GM21447 (cell line): Measurements from ENCODE around the gene MILR1.
"Not testable (repeated sequence)": the region's sequence is repeated elsewhere in the genome, so short reads cannot be mapped to it uniquely, and the experiment has no call there.

Experiments used
- ATAC-seq: cut with Tn5 transposase; IDR thresholded peaks from one replicate; pipeline ENCODE4 v1.9.1; 2021; ENCODE audit not compliant: unreplicated experiment

Gene MILR1, protein sequence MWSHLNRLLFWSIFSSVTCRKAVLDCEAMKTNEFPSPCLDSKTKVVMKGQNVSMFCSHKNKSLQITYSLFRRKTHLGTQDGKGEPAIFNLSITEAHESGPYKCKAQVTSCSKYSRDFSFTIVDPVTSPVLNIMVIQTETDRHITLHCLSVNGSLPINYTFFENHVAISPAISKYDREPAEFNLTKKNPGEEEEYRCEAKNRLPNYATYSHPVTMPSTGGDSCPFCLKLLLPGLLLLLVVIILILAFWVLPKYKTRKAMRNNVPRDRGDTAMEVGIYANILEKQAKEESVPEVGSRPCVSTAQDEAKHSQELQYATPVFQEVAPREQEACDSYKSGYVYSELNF

DNA sequence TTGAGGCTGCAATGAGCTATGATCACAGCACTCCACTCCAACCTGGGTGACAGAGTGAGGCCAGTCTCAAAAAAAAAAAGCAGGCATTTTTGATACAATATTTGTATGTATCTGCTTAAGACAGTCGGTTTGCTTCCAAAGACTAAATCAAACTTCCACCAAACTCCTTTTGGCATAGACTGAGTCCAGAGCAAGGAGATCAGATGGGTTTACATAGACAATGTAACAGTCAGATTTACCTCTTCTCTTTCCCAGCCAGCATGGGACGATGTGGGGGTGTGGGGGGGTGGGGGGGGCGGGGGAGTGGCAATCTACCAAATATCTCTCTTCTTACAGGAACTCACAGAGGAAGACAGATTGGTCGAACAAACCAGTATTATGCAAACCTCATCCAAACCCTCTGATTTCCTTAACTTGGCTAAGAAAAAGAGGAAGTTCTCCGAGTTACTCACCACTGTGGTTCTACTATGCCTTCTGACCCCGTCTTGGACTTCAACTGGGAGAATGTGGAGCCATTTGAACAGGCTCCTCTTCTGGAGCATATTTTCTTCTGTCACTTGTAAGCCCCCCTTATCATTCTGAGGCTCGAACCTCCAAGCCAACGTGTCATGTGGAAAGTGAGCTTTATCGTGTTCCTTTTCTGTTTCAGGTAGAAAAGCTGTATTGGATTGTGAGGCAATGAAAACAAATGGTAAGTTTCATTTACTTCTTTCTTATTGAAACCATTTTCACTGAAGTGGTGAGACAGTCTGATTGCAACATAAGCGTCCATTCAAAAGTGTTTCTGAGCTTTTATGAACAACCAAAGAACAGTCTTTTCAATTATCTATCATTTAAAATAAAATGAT is at the start of gene MILR1:
TSS of gene MILR1 (plus strand) at position 451 of the 848 bp plus-strand sequence. CDS start at position 505, 54 bp downstream.
- ATAC-seq, result peak; percentile 87

DNA sequence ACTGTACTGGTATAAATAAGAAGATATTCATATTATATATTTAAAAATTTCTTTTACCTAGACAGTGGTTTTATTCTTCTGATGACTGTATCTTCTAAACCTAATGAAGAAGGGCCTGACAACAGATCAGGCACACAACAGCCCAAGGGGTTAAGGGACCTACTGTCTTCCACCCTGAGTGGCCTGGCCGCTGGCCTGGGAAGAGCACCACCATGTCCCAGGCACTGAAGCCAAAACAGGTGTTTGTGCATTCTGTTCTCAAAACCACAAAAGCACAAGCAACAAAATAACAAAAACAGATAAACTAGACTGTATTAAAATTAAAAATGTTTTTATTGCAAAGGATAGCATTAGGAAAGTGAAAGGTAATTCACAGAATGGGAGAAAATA is 49.2 kb upstream of the MILR1 start:
- no peak for ATAC-seq

GRCh38 chr17:64400642-64401041 is 48.3 kb upstream of the MILR1 start:
- ATAC-seq, result no peak

DNA sequence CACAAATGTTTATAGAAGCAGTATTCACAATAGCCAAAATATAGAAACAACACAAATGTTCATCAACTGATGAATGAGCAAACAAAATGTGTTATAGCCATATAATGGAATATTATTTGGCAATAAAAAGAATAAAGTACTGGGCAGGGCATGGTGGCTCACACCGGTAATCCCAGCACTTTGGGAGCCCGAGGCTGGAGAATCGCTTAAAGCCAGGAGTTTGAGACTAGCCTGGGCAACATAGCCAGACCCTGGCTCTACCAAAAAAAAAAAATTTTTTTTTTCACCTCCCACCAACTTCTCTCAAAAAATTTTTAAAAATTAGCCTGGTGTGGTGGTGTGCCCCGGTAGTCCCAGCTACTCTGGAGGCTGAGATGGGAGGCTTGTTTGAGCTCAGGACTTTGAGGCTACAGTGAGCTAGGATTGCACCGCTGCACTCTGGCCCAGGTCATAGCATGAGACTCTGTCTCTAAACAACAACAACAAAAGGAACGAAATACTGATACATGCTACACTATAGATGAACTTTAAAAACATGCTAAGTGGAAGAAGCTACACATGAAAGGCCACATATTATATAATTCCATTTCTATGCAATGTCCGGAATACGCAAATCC is 47.6 kb upstream of the MILR1 start:
- ATAC-seq, result no peak

DNA sequence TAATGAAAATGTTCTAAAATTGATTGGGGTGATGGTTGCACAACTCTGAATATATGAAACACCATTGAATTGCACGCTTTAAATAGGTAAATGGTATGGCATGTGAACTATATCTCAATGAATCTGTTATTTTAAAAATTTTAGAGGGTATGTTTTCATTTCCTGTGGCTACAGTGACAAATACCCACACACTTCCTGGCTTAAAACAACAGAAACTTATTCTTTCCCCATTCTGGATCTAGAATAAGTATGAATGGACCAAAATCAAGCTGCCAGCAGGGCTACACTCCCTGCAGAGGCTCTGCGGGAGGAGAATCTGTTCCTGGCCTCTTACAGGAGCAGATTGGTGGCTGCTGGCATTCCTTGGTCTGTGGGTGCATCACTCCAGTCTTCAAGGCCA is 47.0 kb upstream of the MILR1 start:
- ATAC-seq, result no peak

DNA sequence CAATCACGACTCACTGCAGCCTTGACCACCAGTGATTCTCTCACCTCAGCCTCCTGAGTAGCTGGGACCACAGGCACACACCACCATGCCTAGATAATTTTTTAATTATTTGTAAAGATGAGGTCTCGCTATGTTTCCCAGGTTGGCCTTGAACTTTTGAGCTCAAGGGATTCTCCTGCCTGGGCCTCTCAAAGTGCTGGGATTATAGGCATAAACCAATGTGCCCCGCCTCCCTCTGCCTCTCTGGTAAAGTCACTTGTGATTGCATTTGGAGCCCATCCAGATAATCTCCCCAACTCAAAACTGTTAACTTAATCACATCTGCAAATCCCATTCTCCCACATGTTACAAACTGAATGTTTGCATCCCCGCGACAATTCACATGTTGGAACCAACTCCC is 46.4 kb upstream of the MILR1 start:
- ATAC-seq, result no peak

GRCh38 chr17:64403881-64404460 is 44.9 kb upstream of the MILR1 start:
- ATAC-seq, result no peak

- ATAC-seq, result no peak
Measured at GRCh38 chr17:64406321-64407200, 42.4 kb upstream of the MILR1 start.

DNA sequence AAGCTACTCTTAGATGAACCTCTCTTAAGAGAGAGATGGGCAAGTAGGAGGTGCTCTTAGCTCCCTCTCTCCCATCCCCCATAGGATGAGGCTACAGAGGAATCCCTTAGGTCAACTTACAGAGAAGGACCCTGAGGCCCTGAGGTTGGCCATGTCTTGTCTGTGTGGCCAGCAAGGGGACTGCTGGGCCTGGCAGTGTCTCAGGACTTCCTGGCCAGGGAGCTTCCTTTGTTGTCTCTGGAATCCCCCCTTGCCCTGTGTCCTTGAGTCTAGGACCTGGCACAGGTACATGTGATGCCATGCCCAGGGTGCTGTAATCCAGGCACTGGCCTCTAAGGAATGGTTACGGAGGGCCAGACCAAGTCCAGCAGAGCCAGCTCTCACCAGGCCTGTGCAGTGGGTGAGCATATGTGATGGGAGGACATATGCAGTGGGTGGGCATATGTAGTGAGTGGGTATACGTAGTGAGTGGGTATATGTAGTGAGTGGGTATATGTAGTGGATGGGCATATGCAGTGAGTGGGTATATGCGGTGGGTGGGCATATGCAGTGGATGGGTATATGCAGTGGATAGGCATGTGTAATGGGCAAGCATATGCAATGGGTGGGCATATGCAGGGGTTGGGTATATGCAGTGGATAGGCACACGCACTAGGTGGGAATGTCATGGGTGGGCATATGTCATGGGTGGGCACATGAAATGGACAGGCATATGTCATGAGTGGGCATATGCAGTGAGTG is 38.0 kb upstream of the MILR1 start:
- no peak for ATAC-seq

DNA sequence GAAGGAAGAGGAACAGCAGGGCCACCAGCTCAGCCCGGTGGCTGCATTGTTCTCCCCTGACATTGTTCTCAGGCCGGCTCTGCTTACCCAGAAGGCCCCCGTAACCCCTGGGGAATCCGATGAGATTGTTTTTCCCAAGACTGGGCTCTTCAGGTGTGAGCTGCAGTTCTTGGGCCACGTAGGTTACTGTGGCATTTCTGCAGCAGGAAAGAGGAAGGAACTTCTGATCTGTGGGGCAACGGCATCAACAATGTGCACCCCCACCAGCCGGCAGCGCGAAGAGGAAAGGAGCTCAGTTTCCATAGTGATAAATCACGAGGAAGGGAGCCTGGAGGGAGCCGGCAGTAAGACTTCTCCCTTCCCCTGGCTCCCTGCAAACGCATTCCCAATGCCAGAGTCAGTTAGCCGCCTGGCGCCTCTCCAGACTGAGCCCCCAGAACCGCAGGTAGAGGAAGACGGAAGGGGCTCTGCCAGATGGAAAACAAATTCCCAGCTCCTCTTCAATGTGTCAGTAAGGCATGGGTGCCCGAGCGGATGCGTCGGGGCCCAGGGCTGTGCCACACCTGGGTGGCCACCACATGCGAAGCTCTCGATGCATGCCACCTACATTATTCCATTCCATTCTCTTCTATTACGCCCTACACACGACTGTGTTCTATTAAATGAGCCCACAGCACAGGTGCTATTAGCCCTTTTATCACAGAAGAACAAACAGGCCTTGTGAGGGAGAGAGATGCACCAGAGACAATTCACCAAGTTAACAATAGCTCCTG is 36.7 kb upstream of the MILR1 start:
- ATAC-seq, result no peak

DNA sequence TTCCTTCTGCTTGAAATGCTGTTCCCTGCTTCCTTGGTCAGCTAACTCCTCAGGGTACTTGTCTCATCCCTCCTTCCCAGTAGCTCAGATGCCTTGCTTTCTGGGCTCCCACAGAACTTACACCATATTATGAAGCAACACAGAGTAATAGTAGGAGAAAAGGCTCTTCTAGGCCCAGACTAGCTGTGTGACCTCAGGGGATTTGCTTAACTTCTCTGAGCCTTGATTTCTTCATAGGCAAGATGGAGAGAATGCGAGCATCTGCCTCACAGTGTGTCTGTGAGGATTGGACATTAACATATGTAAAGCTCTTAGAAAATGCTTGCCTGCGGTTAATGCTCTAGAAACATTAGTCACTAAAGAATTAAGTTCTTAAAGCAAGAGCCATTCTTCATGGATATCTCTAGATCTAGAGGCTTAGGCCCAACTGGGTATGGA is 36.0 kb upstream of the MILR1 start:
- no peak for ATAC-seq

DNA sequence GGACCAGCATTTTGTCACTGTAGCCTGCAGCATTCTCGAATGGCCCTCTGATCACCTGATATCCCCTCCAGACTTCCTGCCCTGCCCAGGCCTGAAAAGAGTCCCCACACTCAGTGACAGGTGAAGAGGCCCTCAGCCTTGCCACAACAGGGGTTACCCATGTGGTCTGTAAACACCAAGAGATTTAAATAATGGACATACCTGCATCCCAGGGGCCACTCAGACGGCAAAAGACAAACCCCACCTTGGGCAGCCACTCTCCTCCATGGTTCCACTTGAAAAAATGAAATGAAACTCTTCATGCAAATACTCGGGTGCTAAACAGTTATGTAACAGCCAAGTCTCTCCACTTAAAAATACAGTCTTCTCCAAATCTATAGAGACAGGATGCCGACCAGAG is 35.4 kb upstream of the MILR1 start:
- ATAC-seq, result peak; percentile 67

GRCh38 chr17:64418506-64419339 is 30.2 kb upstream of the MILR1 start:
- ATAC-seq, result no peak

DNA sequence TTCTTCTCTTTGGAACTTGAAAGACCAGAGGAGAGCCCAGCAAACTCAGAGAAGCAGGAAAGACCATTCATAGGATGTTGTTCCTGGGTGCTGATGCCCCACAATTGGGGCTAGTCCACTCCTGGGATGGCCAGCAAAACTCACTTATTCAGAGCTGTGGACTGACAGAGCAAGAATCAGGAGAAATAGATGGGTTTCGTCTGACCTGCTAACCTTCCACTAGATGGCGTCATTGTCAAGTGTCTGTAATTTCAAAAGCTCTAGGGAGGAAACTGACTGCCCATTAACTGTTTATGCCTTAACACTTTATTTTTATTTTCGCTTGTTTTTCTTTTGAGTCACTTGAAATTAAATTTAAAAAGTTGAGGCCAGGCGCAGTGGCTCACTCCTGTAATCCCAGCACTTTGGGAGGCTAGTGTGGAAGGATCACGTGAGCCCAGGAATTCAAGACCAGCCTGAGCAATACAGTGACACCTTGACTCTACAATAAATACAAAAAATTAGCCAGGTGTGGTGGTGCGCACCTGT is 28.7 kb upstream of the MILR1 start:
- peak; percentile 46 for ATAC-seq

GRCh38 chr17:64422121-64422520 is 26.8 kb upstream of the MILR1 start:
- ATAC-seq, result not testable (repeated sequence)

- ATAC-seq, result no peak
Measured at GRCh38 chr17:64423881-64424280, 25.0 kb upstream of the MILR1 start.

- ATAC-seq, result no peak
Measured at GRCh38 chr17:64424324-64424849, 24.5 kb upstream of the MILR1 start.

GRCh38 chr17:64425191-64425590 is 23.7 kb upstream of the MILR1 start:
- ATAC-seq, result no peak
